GM12891 (cell line): Measurements from ENCODE around the gene TNNT3.

Source experiments
- POLR2A ChIP-seq: IDR thresholded peaks from 2 replicates; pipeline ENCODE4 v1.6.1; 2011; ENCODE audit warnings: low read depth, low read length, control low read depth
- TAF1 ChIP-seq: IDR thresholded peaks from 2 replicates; pipeline ENCODE4 v1.6.1; 2011; ENCODE audit warnings: low read depth, low read length, control low read depth

GRCh38 chr11:1931341-1932104, 12.0 kb downstream of the TNNT3 start:
- no peak for TF ChIP-seq POLR2A
- TF ChIP-seq TAF1 = no peak
